ENCODE data around the gene SUN5.

SUN5 gene

DNA sequence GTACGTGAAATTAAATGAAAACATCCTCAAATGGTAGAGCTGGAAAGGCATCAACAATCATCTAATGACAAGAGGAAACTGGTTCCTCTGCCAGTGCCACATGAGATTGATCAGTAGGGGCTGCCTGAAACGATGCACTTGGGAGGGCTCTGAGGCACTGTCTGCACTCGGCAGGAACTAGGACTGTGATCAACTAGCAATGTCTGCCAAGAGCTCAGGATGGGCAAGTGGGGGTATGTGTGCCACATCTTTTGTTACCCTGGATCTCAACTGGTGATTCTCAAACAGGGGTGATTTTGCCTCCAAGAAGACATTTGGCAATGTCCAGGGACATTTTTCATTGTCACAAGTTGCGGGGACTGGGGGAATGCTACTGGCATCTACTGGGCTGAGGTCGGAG is 29.1 kb upstream of the SUN5 start:
- in situ Hi-C loops (cut with HindIII; ENCODE audit: low pct_unique_long_range_greater_than_20kb, low sequenced_read_pairs), result no loop called here
- TF ChIP-seq JUND (IDR thresholded peaks at IDR 0.05; ENCODE audit: low read depth), result no peak
- no peak for DNase-seq (ENCODE audit: low read depth in 1 of 2, low spot score in 1 of 2)

DNA sequence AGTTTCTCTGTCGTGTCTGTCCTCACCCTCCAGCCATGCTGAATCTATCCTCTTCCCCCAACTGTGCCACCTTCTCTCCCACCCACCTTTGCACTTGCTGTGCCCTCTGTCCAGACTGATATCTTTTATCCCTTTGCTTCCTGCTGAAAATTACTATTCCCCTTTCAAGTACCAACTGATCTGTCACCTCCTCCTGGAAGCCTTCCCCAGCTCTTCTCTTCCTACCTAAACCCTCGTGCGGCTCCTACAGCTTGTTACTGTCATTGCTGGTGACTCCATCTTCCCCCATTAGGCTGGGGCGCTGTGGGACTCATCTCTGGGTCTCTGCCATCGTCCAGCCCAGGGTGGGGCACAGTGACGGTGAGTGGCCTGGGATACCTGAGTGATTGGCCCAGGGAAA is 28.3 kb upstream of the SUN5 start:
- no peak for DNase-seq (ENCODE audit: low read depth in 1 of 2, low spot score in 1 of 2)
- in situ Hi-C loops (cut with HindIII; ENCODE audit: low pct_unique_long_range_greater_than_20kb, low sequenced_read_pairs), result no loop called here
- no peak for TF ChIP-seq JUND (IDR thresholded peaks at IDR 0.05; ENCODE audit: low read depth)

DNA sequence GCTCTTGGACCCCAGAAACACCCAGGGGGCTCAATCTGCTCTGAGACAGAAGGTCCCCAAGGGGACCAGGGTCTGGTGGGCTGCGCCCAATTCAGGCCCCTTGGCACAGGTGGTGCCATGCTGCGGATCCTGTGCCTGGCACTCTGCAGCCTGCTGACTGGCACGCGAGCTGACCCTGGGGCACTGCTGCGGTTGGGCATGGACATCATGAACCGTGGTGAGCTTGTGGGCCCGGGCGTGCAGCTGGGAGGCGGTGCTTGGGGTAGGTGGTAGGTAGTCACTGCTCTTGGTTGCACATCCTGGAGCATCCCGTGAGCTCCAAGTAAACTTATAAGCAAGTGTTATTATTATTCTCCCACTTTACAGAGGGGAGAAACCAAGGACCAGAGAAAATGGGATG is 27.3 kb upstream of the SUN5 start, which contains the start of gene BPIFB6:
TSS of gene BPIFB6 (plus strand) at position 118 of the 400 bp plus-strand sequence. CDS start at position 118, 0 bp downstream.
- TF ChIP-seq JUND (IDR thresholded peaks at IDR 0.05; ENCODE audit: low read depth), result no peak
- no peak for DNase-seq (ENCODE audit: low read depth in 1 of 2, low spot score in 1 of 2)
- in situ Hi-C loops (cut with HindIII; ENCODE audit: low pct_unique_long_range_greater_than_20kb, low sequenced_read_pairs), result no loop called here

DNA sequence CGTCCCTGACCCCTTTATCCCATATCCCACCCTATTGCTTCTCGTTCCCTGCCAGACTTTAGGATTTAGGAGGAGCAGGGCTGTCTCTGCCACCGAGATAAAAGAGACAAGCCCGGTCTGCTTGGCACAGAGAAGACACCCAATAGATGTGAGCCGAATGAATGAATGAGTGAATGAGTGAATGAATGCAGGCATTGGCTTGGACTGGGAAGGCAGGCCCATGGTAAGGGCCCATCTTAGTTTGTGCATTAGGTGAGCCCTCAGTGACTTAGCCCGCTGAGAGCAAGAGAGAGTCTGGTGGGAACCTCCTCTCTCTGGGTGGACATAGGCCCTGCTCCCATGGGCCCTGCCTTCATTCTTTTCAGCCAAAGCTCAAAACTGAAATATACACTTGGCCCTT is 26.3 kb upstream of the SUN5 start:
- no peak for DNase-seq (ENCODE audit: low read depth in 1 of 2, low spot score in 1 of 2)
- TF ChIP-seq JUND (IDR thresholded peaks at IDR 0.05; ENCODE audit: low read depth), result no peak
- in situ Hi-C loops (cut with HindIII; ENCODE audit: low pct_unique_long_range_greater_than_20kb, low sequenced_read_pairs), result no loop called here

DNA sequence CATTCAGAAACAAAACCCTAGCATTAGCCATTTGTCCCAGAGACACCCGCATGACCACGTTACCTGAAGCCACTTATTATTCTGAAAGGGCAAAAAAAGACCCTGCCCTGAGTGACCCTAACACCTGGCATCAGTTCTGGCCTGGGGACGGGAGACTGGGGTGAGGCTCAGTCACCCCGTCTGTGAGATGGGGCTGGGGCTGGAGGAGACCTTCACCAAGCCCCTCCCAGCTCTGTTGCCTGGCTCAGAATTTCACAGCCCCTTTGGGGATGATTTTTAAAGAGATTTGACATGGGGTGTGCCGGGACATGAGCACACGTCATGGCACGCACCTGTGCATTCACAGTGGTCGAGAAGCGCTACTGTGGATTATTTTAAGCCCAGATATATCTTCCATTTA is 25.8 kb upstream of the SUN5 start:
- TF ChIP-seq JUND (IDR thresholded peaks at IDR 0.05; ENCODE audit: low read depth), result no peak
- in situ Hi-C loops (cut with HindIII; ENCODE audit: low pct_unique_long_range_greater_than_20kb, low sequenced_read_pairs), result no loop called here
- no peak for DNase-seq (ENCODE audit: low read depth in 1 of 2, low spot score in 1 of 2)

DNA sequence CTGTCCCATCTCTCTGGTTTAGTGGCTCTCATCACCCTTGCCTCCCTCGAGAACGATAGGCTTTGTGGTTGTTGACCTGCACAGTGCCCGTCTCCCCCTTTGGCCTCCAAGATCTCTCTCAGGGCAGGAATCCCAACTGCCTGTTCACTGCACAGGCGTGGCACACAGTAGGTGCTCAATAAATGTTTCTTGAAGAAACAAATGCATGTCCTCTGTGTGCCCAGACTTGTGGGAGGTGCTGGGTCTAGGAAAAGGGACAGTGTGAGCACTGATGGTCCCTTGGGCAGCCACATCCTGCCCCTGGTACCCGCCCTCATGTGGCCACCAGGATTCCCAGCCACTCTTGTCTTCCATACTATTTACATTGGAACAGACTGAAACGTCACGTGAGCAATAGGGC is 24.6 kb upstream of the SUN5 start:
- DNase-seq (ENCODE audit: low read depth in 1 of 2, low spot score in 1 of 2), result no peak
- in situ Hi-C loops (cut with HindIII; ENCODE audit: low pct_unique_long_range_greater_than_20kb, low sequenced_read_pairs), result no loop called here
- TF ChIP-seq JUND (IDR thresholded peaks at IDR 0.05; ENCODE audit: low read depth), result no peak

DNA sequence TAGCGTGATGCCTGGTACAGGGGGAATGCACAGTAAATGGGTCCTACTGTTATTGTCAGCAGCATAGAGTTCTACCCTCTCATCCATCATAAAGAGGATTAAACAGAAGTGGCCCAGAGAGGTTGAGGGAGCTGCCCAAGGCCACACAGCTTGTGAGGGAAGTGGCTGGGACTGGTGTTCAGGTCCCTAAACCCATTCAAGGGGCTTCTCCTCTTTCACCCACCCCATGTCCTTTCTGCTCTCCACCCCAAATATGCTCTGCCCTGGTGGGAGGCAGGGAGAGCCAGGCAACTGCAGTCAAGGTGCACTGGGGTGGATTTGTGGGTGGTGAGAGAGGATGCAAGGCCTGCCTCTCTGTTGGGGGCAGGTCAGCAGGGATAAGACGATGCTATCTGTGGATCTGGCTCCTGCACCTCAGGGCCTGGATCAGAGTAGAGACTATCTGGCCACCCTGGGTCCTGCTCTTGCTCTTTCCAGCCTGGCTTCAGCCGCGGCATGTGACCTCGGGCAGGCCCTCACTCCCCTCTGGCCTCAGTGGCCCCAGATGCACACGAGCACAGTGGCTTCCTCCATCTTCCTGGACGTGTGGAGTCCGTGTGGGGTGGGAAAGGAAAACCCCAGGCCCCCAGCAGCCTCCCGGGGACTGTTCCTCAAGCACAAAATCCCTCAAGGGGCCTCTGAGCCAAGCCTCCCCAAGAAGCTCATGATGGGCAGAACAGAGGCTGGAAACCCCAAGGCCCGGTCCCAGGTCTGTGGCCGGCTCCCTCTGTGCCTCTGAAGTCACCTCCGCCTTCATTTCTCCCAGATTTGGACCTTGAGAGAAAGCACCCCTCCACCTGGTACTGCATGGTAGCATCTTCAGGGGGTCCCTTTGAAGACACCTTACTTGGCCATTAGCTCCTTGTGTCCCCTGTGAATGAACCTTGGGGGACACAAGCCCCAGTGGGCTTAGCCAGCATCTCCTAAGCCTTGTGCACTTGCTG is 23.8 kb upstream of the SUN5 start:
- no peak for DNase-seq (ENCODE audit: low read depth in 1 of 2, low spot score in 1 of 2)
- no peak for TF ChIP-seq JUND (IDR thresholded peaks at IDR 0.05; ENCODE audit: low read depth)
- in situ Hi-C loops (cut with HindIII; ENCODE audit: low pct_unique_long_range_greater_than_20kb, low sequenced_read_pairs), result no loop called here

DNA sequence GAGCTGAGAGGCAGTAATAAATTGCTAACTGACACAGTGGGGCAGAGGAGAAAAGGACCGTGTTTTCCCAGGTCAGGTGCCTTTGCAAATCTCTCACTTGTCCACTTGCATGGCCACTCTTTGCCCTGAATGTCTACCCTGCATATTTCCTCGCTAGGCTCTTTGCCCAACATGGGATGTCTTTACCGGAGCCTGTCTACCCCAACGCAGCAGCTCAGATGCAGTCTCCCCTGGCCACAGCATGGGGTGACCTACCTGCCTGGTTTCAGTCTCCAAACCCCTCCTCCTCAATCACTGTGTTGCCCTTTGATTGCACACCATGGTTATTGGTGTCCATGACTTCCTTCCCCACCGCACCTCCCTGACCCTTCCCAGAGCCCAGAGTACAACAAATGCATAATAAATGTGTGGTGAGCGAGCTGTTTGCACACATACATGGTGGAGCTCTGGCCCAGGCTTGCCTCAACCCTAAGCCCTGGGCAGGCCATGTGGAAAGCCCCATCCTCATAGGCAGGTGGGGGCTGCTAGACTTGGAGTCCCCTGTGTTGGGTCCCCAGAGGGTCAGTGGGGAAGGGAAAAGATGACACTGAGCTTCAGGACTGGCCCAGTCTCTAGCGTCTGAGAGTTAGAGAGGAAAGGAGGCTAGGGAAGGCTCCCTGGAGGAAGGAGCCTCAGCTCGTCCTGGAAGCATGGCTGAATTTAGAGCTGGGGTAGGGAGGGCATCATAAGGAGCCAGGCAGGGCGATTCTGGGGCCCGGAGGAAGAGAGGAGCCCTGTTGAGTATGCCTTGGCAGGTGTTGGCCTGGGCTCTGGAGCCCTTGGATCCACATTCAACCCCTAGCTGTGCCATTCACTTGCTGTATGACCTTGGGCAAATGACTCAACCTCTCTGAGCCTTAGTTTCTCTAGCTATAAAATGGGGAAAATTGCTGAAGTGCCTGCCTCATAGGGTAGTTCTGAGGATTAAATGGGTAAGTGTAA is 22.8 kb upstream of the SUN5 start:
- TF ChIP-seq JUND (IDR thresholded peaks at IDR 0.05; ENCODE audit: low read depth), result no peak
- in situ Hi-C loops (cut with HindIII; ENCODE audit: low pct_unique_long_range_greater_than_20kb, low sequenced_read_pairs), result no loop called here
- no peak for DNase-seq (ENCODE audit: low read depth in 1 of 2, low spot score in 1 of 2)

DNA sequence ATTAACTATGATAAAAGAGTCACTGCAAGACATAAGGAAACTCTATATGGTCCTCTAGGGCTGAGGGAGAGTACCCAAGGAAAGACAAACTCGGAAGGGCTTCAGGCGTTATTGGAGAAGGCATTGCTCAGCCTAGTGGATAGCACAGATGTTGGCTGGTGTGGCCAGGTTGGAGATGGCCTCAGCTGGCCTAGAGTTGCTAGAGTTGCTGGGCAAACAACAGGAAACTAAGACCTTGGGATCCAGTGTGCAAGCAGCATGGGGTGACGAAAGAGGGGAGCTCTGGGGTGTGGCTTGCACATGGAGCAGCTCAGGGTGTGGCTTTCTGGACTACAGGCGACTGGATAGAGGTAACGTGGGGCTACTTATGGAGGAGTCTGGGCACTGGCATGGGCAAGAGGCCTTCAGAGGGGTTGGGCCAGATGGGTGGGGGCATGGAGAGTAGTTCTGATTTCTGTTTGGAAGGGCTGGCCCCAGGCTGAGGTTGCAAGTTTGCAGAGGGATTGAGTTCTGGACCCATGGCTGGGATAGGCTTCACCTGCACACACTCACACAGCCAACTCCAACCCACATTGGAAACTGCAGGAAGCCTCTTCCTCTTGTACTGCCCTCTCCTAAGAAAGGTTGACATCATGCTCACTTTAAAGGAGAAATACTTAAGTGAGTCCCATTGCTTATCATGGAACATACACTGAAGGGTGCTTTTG is 22.0 kb upstream of the SUN5 start:
- no peak for TF ChIP-seq JUND (IDR thresholded peaks at IDR 0.05; ENCODE audit: low read depth)
- DNase-seq (ENCODE audit: low read depth in 1 of 2, low spot score in 1 of 2), result no peak
- in situ Hi-C loops (cut with HindIII; ENCODE audit: low pct_unique_long_range_greater_than_20kb, low sequenced_read_pairs), result no loop called here

DNA sequence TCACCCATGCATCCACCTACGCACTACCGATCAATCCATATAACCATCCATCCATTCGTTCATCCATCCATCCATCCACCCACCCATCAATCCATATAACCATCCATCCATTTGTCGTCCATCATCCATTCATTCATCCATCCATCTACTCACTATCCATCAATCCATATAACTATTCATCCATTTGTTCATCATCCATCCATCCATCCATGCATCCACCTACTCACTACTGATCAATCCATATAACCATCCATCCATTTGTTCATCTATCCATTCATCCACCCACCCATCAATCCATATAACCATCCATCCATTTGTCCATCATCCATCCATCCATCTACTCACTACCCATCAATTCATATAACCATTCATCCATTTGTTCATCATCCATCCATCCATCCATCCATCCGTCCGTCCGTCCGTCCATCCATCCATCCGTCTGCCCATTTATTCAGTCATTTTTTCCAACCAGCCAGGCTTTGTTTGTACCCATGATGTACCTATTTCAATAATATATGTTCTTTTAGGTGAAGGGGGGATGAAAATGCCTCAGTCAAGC is 21.2 kb upstream of the SUN5 start:
- in situ Hi-C loops (cut with HindIII; ENCODE audit: low pct_unique_long_range_greater_than_20kb, low sequenced_read_pairs), result no loop called here
- no peak for TF ChIP-seq JUND (IDR thresholded peaks at IDR 0.05; ENCODE audit: low read depth)
- no peak for DNase-seq (ENCODE audit: low read depth in 1 of 2, low spot score in 1 of 2)

DNA sequence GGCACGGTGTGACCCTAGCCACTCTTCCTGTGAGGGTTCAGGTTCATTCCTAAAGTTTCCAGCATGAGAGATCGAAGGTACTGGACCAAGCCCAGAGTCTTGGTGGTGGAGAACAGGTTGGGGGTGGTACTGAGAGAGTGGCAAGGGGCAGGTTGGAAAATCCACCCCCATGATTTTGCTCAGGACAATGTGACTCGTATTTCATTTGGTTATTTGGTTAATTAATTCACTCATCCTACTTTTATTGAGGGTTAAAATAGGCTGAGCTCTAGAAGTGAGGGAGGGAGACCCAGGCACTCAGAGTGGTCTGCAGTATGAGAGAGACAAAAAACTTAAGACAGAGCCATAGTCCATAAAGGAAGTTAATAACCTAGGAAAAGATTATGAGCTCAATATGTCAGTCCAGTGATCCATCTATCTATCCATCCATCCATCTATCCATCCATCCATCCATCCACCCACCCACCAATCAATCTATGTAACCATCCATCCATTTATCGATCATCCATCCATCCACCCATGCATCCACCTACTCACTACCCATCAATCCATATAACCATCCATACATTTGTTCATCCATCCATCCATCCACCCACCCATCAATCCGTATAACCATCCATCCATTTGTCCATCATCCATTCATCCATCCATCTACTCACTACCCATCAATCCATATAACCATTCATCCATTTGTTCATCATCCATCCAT is 20.5 kb upstream of the SUN5 start:
- TF ChIP-seq JUND (IDR thresholded peaks at IDR 0.05; ENCODE audit: low read depth), result no peak
- no peak for DNase-seq (ENCODE audit: low read depth in 1 of 2, low spot score in 1 of 2)
- in situ Hi-C loops (cut with HindIII; ENCODE audit: low pct_unique_long_range_greater_than_20kb, low sequenced_read_pairs), result no loop called here

Data from T47D (cell line).